A673 (cell line): ENCODE measurements around the gene DTNA.

Experiments used
- CTCF ChIP-seq: fragments of 300-800, 200-600 bp; sonication (generic); conservative IDR thresholded peaks from 2 replicates; pipeline ENCODE4 v1.5.1; 2017; ENCODE audit warnings: low read depth, mild to moderate bottlenecking, antibody characterized with exemption, low read length, moderate library complexity, mixed read lengths
- EZH2 ChIP-seq: fragments of 200-600 bp; sonication (generic); IDR thresholded peaks from 2 replicates; pipeline ENCODE4 v1.6.1; 2017; ENCODE audit warnings: borderline replicate concordance, low read depth, mild to moderate bottlenecking, mixed read lengths, antibody characterized with exemption, low read length; ENCODE audit not compliant: poor library complexity, severe bottlenecking

DNA sequence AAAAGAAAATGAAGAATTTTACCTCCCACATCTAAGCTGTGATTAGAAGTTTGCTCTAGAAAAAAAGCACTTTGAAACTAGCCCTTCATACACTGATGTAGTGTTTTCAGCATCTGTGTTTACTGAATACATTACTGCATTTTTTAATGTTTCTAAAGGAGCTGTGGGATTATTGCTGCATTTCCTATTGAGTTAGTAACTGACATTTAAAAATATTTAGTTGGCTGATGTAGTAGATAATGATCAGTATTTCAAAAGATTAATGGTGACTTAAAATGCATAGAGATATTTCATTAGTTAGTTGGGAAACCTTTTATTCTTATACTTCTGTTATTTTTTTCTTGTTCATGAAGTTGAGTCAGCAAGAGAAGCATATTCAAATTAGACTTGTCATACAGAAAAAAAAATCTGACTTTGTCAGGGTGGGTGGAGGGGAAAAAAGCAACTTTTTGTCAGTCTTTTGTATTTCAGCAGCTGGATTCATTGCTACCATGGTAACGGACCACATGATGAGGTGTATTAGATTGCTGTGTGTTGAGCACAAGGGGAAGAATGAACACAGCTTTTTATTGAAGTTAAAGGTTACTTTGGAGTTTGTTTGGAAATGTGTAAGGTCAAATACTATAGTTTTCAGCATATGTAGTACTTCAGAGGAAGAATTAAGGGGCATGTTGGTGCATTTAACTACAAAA lies at the start of gene DTNA:
- TF ChIP-seq CTCF (no peak), EZH2 (no peak)
